Measurements from ENCODE around the gene BACH2.
"Not testable (repeated sequence)": the region's sequence is repeated elsewhere in the genome, so short reads cannot be mapped to it uniquely, and the experiment has no call there.

The BACH2 gene

GRCh38 chr6:89993411-89993810, 303.2 kb downstream of the BACH2 start:
- DNase-seq (ENCODE audit: low read depth): no peak

GRCh38 chr6:89992818-89993217, 303.8 kb downstream of the BACH2 start:
- DNase-seq (ENCODE audit: low read depth): no peak

- DNase-seq (ENCODE audit: low read depth): no peak
Measured at GRCh38 chr6:89989742-89990141, 306.9 kb downstream of the BACH2 start.

GRCh38 chr6:89987830-89988229, 308.8 kb downstream of the BACH2 start:
- no peak for DNase-seq (ENCODE audit: low read depth)

- DNase-seq (ENCODE audit: low read depth): no peak
Measured at GRCh38 chr6:89987140-89987539, 309.5 kb downstream of the BACH2 start.

- no peak for DNase-seq (ENCODE audit: low read depth)
Measured at GRCh38 chr6:89986650-89987074, 310.0 kb downstream of the BACH2 start.

GRCh38 chr6:89985751-89986493, 310.7 kb downstream of the BACH2 start:
- DNase-seq (ENCODE audit: low read depth): no peak

- no peak for DNase-seq (ENCODE audit: low read depth)
Measured at GRCh38 chr6:89984926-89985750, 311.5 kb downstream of the BACH2 start.

GRCh38 chr6:89980353-89980752, 316.3 kb downstream of the BACH2 start:
- no peak for DNase-seq (ENCODE audit: low read depth)

GRCh38 chr6:89979481-89980119, 317.0 kb downstream of the BACH2 start:
- DNase-seq (ENCODE audit: low read depth): no peak

GRCh38 chr6:89978749-89979145, 317.9 kb downstream of the BACH2 start:
- DNase-seq (ENCODE audit: low read depth): no peak

- no peak for DNase-seq (ENCODE audit: low read depth)
Measured at GRCh38 chr6:89977808-89978748, 318.6 kb downstream of the BACH2 start.

GRCh38 chr6:89976694-89977020, 320.0 kb downstream of the BACH2 start:
- no peak for DNase-seq (ENCODE audit: low read depth)

GRCh38 chr6:89975991-89976693, 320.5 kb downstream of the BACH2 start:
- no peak for DNase-seq (ENCODE audit: low read depth)

- no peak for DNase-seq (ENCODE audit: low read depth)
Measured at GRCh38 chr6:89975366-89975765, 321.3 kb downstream of the BACH2 start.

GRCh38 chr6:89974834-89975233, 321.8 kb downstream of the BACH2 start:
- DNase-seq (ENCODE audit: low read depth): no peak

- no peak for DNase-seq (ENCODE audit: low read depth)
Measured at GRCh38 chr6:89972025-89972381, 324.6 kb downstream of the BACH2 start.

GRCh38 chr6:89971338-89972024, 325.2 kb downstream of the BACH2 start:
- not testable (repeated sequence) for DNase-seq (ENCODE audit: low read depth)

GRCh38 chr6:89970609-89971337, 325.9 kb downstream of the BACH2 start:
- no peak for DNase-seq (ENCODE audit: low read depth)

- DNase-seq (ENCODE audit: low read depth): no peak
Measured at GRCh38 chr6:89970072-89970471, 326.6 kb downstream of the BACH2 start.

Data from stimulated activated CD4-positive, alpha-beta T cell treated with anti-CD3 and anti-CD28 coated beads, Interleukin-2, amount 100 ng/mL, for 4 hours (primary cell).